Mesenteric fat pad (tissue), 1 donor: ENCODE data around the gene FAM171A1. TPM values are rescaled to one million over a fixed set of nuclear protein-coding genes. Genes with fewer than 3 reads are reported as not detected.
"Not testable (repeated sequence)": the region's sequence is repeated elsewhere in the genome, so short reads cannot be mapped to it uniquely, and the experiment has no call there.

Experiments used
- DNase-seq: peaks from one replicate; pipeline ENCODE4 v3.0.0-alpha.2; 2020; ENCODE audit warnings: low spot score
- total RNA-seq: library from RNA; stranded (reverse); fragmentation: NEBNext Ultra II Directional; extraction: Animal tissue kit (Norgen Biotek cat#: 25700); gene quantifications from one replicate; pipeline ENCODE4 v1.2.1, GENCODE V29; 2021
- donor health status: DM: yes; HTN: yes; CAD: no.

Gene FAM171A1
- total RNA-seq, 1 donor from 2014 or later: 36.2 TPM

DNA sequence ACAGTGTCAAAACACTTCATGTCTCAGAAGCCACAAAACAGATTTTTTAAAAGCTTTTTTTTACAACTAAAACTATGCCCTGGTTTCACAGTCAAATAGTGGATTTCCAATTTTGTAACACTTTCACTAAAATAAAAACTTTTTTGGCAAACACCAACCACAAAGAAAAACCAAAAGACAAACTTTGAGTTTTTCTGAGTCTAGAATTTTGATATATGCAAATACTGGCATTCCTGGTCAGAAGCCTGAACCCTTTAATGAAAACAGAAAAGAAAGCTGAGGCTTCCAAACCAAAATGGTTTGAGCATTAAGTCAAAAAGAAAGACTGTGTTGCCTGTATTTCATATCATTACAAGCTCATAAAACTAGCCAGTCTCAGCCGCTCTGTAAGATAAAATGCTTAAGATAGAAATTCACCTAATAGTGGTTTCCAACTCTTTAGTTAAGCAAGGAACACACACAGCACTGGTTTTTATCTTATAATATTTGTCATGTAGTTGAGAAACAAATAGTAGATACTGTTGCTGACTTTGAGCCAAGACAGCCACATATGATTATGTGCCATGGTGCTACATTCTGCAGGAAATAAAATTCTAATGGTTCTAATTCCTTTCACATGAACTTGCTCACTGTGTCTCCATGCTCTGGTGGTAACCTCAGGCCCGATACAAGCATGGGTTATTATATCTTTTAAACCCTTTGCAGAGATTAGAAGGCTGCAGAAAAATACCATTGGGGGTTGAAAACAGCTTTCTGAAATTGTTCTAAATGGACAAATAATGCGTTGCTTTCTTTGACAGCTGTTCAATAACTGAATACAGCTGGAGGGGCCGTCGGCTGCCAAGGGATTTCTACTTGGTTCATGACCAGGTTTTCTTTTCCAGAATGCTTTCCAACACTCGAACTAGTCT lies 49.4 kb downstream of the FAM171A1 start:
- DNase-seq: no peak

DNA sequence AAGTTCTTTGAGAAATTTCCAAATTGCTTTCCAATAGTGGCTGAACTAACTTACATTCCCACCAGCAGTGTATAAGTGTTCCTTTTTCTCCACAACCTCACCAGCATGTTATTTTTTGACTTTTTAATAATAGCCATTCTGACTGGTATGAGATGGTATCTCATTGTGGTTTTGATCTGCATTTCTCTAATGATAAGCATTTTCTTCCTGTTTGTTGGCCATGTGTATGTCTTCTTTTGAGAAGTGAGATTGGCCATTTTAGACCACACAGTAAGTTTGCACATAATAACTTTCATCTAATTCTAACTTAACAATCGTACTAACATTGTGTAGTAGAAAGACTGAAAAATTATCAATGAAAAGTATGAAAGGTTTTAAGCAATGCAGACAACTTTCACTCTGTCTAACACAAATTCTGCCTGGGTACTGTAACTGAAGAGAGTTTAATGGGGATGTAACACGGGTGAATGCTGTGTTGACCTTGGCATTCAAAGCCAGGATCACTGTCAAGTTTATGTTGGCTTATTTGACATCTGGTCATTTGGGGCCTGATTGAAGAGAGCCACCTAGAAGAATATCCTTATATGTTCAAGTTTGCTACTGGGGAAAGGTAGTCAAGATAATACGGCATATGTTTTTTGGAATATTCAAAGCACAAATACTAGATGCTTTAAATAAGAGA lies 50.4 kb downstream of the FAM171A1 start:
- no peak for DNase-seq

DNA sequence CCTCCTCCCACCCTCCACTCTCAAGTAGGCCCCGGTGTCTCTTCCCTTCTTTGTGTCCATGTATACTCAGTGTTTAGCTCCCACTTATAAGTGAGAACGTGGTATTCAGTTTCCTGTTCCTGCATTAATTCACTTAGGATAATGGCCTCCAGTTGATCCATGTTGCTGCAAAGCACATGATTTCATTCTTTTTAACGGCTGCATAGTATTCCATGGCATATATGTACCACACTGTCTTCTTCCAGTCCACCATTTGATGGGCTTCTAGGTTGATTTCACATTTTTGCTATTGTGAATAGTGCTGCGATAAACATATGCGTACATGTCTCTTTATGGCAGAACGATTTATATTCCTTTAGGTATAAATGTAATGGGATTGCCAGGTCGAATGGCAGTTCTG lies 51.0 kb downstream of the FAM171A1 start:
- DNase-seq: no peak

DNA sequence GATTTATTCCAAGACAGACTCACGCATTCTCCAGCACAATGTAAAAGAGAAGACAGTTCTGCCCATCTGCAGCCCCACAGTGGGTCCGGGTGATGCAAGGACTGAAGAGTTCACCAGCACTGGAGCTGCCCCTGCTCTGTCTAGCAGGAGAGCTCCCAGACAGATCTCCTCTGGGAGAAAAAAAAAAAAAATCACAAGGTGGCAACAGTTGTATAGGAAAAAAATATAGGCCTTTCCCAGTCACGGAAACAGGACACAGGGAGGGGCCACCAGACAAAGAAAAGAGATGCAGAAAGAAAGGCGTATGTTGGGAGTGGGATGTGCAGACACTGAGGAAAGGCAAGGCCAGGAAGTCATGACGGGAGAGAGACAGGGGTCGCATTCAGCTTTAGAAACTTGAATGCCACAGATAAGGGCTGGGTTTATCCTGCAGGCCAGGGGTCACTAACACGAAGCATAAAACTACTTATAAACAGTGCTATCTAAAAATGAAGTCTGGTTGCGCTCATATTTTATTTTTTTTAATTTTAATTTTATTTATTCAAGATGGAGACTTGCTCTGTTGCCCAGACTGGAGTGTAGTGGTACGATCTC lies 54.1 kb downstream of the FAM171A1 start:
- no peak for DNase-seq

DNA sequence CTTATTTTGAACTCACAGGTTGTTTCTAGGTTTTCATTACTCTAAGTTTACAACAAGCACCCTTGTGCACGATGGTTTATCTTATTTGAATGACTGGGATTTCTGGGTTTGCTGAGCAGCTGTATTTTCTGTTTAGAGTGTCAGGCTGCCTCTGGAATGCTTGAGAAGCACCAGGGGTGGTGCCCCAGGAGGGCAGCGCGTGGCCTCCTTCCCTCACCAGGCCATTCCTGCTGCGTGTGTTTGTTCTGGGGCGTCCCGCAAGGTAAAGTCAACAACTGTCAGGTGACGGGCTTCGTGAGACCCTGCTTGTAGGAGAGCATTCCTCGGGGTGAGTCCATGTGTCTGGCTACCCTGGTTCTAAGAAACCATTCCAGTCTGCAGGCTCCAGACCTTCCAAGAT lies 54.9 kb downstream of the FAM171A1 start:
- DNase-seq: no peak

DNA sequence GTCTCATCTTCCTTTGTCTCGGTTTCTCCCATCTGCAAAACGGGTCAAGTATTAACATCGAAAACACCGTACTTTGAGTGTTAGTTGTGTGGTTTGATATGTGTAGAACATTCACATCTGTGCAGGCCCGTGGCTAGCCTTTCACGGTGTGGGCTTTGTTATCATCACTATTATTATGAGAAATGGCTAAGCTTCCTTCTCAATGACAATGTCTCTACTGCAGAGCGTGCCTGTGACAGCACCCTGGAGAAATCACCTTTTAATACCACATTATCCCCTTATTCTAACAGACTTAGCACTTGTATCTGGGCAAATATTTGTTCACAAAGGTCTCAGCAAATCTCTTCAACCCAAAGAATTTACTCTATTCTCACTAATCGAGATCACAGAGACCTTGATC lies 55.8 kb downstream of the FAM171A1 start:
- no peak for DNase-seq

DNA sequence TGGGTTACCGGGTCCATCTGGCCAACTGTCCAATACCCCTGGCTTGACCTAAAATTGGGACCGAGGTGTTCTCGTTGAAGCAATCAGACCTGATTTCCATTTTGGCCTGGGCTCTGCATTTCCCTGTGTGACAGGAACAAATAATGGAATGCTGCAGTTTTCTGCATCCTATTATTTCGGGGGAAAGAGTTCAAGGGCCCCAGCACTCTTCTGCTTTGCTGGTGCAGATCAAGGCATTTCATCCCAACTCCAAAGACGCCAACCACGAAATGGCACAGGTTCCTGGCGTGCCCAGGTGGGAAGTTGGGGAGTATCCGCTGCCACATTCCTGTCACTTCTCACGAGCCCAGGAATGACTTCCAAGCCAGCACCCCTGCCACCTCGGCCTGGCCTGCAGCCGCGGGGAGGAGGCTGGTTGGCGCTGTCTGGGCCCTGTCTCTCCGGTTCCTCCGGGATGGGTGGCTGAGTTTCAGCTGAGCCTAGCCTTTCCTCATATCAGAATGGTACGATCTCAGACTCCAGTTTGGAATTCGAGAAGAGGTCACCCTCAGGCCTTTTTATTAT lies 56.5 kb downstream of the FAM171A1 start:
- DNase-seq: no peak

DNA sequence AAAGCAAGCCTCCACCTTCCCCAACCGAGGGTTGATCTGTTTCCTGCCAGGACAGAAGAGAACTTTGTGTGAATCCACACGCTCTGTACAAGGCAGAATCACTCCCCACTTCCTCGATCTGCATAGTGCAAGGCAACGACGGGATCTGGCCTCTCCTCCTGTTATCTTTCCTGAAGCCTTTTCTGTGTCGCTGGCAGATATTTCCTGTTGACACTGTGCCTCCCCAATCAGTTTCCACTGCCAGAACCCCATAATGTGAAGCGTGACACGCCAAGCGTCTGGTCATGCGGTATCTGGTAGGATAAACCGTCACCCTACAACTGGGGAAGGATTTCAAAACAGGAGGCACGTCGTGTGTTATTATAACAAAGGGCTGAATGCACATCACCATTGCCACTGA lies 57.2 kb downstream of the FAM171A1 start:
- DNase-seq: no peak

DNA sequence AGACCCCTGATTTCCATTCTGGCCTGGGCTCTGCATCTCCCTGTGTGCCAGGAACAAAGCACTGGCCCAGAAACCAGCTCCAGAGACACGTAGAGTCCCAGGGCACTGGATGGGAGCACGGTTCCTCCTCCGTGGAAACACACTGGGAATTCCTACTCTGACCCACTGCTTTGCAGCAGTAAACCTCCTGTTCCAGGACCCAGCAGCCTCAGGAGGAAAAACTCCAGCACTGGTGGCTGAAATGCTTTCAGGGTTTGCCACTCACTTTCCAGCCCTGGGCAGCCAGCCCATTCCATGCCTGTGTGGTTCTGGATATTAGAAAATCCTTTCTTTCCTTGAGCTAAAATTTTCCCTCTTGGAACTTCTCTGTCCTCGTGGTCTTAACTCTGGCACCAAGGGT lies 58.0 kb downstream of the FAM171A1 start:
- no peak for DNase-seq

DNA sequence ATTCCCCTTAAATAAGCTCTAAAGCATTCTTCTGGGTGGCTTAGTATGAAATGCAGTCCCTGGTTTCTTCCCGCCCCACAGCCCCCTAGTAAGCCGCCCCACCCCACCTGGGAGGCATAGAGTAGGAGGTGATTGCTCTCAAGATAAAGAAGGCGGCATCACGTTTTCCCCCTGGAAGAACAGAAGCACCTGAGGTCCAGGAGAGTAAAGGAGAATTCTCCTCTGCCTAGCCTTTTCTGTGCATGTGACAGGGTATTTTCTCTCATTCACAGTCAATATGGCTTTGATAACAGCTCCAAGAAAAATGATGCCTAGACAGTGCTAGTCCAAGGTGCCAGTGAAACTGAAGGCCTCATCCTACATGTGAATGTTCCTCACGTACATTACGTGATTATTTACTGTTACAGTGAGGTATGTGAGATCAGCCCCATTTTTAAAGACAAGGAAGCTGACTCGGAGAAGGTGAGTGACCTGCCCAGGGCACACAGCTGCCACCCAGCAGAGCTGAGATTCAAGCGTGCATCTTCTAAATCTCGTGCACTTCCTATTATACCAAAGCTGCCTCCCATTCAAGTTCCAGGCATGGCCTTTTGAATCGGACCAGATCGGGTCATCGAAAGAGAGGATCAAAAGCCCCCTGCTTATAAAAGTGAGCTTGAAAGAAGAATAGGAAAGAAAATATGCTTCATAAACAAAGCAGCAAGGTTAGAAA lies 59.4 kb downstream of the FAM171A1 start:
- no peak for DNase-seq

DNA sequence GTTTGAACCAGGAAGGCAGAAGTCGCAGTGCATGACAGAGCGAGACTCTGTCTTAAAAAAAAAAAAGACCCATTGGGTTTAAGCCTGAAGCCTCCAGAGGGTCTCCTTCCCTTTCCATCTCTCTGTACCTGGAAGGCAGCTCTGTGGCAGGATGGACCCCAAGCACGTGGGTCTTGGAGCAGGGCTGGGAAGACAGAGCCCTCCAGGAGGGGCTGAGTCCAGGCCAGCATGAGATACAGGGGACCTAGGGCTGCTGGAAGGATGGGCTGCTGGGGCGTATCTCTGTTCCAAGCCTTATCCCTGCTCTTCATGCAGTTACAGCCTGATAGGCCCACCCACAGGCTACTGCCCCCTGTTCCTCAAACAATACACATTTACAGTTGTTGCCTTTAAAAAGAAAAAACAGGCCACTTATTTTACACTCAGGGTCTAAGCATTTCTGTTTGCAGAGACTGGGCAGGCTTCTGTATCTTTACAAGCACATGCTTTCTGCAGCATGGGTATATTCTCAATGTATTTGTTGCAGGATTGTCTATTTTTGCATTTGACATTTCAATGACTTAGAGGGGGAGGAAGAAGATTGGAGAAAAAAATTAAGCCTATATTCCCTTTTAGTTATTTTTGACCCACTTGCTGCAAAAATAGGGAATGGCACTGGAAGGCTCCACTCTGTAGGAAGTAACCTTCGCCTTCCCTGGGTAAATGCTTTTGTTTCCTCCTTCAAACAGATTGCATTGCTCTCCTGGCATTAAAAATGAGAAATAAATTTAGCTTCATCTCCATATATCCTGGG lies 60.1 kb downstream of the FAM171A1 start:
- no peak for DNase-seq

DNA sequence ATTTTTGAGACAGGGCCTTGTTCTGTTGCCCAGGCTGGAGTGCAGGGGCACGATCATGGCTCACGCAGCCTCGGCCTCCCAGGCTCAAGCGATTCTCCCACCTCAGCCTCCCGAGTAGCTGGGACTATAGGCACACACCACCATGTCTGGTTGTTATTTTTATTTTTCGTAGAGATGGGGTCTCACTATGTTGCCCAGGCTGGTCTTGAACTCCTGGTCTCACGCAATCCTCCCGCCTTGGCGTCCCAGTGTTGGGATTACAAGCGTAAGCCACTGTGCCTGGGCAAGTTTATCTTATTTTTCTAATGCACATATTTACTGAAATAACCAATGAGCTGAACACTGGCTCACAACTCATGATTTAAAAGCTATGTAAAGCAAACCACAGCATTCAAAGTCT lies 61.9 kb downstream of the FAM171A1 start:
- no peak for DNase-seq

DNA sequence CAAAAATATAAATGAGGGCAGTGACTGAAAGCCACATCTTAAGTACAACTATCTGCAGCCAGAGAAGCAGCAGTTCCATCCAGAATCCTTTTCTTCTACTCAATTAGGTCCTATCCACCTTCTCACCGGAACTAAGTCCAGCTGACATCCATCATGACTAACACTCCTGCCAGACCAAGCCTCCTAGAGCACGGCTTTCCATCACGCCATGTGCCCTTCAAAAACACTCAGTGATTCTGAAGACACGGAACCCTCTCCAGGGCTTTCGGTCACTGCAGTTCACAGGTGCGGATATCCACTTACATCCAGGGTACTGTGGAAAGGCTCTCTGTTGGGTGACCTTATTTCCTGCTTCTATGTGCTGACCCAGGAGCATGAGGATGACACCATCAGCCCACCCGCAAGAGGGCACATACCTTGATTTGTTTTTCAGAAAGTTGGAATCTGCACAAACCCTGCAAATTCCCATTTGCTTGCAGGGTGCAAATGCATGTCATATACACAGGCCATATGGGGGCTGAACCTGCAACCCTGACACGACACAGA lies 64.3 kb downstream of the FAM171A1 start:
- DNase-seq: no peak

DNA sequence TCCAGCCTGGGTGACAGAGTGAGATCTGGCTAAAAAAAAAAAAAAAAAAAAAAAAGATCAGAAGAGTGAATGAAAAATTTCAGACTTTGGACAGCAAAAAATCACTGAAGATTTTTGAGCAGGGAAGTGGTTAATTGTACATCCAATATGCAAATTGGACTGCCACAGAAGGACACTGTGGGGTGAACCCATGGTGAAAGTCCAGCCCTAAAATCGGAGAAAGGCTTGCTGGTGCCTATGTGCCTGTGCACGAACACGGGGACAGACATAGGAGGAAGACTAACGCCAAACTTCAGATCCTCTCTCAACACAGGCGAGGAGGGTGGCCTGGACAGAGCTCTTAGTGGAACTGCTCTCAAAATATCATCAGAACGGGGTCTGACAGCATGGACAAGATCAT lies 65.5 kb downstream of the FAM171A1 start:
- DNase-seq: no peak

DNA sequence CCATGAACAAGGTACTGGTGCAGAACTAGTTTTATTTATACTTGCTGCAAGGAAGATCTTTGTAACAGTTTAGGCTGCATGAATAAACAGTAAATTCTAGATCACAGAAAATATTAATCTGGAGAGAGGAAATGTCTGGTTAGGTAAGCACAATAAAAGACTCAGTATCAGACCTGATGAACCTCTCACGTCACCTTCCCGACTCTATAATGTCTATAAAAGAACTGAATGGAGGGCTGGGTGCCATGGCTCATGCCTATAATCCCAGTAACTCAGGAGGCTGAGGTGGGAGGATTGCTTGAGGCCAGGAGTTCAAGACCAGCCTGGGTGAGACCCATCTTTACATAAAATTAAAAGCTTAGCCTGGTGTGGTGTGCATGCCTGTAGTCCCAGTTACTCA lies 65.9 kb downstream of the FAM171A1 start:
- no peak for DNase-seq

DNA sequence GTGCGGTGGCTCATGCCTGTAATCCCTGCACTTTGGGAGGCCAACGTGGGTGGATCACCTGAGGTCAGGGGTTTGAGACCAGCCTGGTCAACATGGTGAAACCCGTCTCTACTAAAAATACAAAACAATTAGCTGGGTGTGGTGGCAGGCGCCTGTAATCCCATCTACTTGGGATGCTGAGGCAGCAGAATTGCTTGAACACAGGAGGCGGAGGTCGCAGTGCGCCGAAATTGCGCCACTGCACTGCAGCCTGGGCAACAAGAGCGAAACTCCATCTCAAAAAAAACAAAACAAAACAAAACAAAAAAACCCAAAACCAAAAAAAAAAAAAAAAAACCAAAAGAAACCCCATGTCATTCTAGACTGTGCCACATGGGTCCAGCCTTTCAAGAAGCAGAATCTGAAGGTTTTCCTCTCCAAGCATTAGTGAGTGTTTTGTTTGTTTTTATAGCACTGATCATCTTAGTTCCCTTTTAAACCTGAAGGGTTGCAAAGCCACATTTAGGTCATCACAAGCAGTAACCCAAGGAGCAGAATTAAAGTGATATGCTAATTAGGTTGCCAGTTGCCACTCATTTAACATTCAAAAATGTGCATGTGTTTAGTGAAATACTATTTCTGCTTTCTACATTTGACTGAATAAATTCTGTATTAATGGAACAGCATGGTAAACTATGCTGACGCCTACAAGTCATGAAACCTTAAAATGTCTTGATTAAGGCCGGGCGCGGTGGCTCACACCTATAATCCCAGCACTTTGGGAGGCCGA lies 68.7 kb downstream of the FAM171A1 start:
- DNase-seq: not testable (repeated sequence)

DNA sequence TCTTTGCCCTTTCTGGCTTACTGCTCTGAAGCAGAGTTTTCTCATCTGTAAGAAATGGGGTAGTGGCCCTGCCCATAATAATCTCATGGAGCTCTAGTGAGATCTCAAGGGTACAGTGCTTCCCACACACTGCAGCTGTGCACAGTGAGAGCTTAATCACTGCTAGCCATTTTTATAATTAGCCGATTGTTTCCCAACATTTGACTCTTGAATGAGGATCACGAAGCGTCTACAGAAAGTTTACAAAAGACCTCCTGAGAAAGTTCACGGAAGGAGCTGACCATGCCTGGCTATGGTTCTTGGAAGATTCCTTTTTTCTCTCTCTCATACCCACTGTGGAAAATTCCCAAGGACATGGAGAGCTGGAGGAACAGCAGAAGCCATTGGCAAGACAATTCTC lies 70.4 kb downstream of the FAM171A1 start:
- no peak for DNase-seq

DNA sequence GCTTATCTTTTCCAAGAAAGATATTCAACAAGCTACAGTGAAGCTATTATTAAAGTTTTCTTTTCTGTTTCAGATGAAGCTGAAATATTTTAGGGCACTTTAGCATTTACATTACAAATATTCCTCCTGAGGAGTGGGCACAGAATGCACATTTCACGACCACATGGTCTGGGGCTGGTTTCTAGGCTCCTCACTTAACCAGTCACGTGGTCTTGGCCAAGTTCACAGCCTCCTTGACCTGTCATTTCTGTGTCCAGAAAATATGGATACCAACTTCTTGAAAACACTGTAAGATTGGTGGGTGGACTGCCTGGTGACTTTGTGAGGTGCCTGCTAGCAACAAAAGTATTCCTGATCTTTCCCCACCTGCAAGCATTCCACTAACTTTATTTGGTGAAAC lies 70.9 kb downstream of the FAM171A1 start:
- DNase-seq: no peak

DNA sequence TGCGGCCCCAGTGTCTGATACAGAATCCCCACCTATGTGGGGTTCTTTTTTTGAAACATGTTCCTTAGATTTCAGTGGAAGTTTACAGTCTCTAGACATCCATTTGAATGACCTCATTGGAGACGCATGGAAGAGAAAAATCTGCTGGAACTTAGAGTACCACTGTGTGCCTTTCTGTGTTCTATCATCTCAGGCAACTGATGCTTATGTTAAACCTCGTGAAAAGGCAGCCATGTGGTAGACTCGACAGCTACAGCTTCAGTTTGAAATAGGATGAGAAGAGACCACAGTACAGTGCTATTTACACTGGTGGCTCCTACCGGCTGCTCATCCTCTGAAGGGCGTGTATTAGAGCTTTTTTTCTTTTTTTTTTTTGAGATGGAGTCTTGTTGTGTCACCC lies 74.4 kb downstream of the FAM171A1 start:
- DNase-seq: no peak
